ENCODE data around the gene MYO5B. TPM values are rescaled to one million over a fixed set of nuclear protein-coding genes. Genes with fewer than 3 reads are reported as not detected.

MYO5B gene
- total RNA-seq, 1 experiment from 2014 or later: 0.97 TPM

- H3K4me1 ChIP-seq (ENCODE audit: low read length): no peaks in the 10 kb centered on the region
- no peak overlapping the region for H2AFZ ChIP-seq (ENCODE audit: low read length)
- no peaks in the 10 kb centered on the region for H4K20me1 ChIP-seq (ENCODE audit: insufficient read depth, low read depth, low read length)
- H3K36me3 ChIP-seq (ENCODE audit: insufficient read depth, low read length): no peaks in the 10 kb centered on the region
- H3K4me2 ChIP-seq (ENCODE audit: low read depth, low read length, poor library complexity, severe bottlenecking): no peak overlapping the region
- DNase-seq: no peak
- no peak overlapping the region for H3K9ac ChIP-seq (ENCODE audit: low read length)
- H3K27ac ChIP-seq (ENCODE audit: low read length): no peak overlapping the region
- no peak overlapping the region for H3K4me3 ChIP-seq (ENCODE audit: low read length)
- H3K27me3 ChIP-seq (ENCODE audit: low read length): no peaks in the 10 kb centered on the region
- H3K9me2 ChIP-seq (replicated peaks; ENCODE audit: insufficient read depth, low read length): no peaks in the 10 kb centered on the region
- H3K9me3 ChIP-seq (ENCODE audit: low read length): no peaks in the 10 kb centered on the region
- no peaks in the 10 kb centered on the region for H3K79me2 ChIP-seq (ENCODE audit: low read length)
Observed at GRCh38 chr18:49926106-49926745, 268.7 kb downstream of the MYO5B start.

- Histone ChIP-seq H3K36me3 (ENCODE audit: insufficient read depth, low read length) (no peaks in the 10 kb centered on the region), H2AFZ (ENCODE audit: low read length) (no peak overlapping the region), H3K9ac (ENCODE audit: low read length) (no peak overlapping the region), H3K4me2 (ENCODE audit: low read depth, low read length, poor library complexity, severe bottlenecking) (no peak overlapping the region), H3K9me2 (replicated peaks; ENCODE audit: insufficient read depth, low read length) (no peaks in the 10 kb centered on the region), H3K27me3 (ENCODE audit: low read length) (no peaks in the 10 kb centered on the region), H4K20me1 (ENCODE audit: insufficient read depth, low read depth, low read length) (no peaks in the 10 kb centered on the region), H3K27ac (ENCODE audit: low read length) (no peak overlapping the region), H3K4me3 (ENCODE audit: low read length) (no peak overlapping the region), H3K9me3 (ENCODE audit: low read length) (no peaks in the 10 kb centered on the region), H3K79me2 (ENCODE audit: low read length) (no peaks in the 10 kb centered on the region), H3K4me1 (ENCODE audit: low read length) (peaks cover 3% of the 10 kb centered on the region; the same call in 1 of the 2 replicates)
- no peak for DNase-seq
Observed at GRCh38 chr18:49924293-49924983, 270.5 kb downstream of the MYO5B start.

GRCh38 chr18:49922228-49922627 lies 272.7 kb downstream of the MYO5B start:
- Histone ChIP-seq H3K9me3 (ENCODE audit: low read length) (no peaks in the 10 kb centered on the region), H3K27me3 (ENCODE audit: low read length) (no peaks in the 10 kb centered on the region), H3K9ac (ENCODE audit: low read length) (no peak overlapping the region), H3K79me2 (ENCODE audit: low read length) (no peaks in the 10 kb centered on the region), H3K9me2 (replicated peaks; ENCODE audit: insufficient read depth, low read length) (no peaks in the 10 kb centered on the region), H4K20me1 (ENCODE audit: insufficient read depth, low read depth, low read length) (no peaks in the 10 kb centered on the region), H3K36me3 (ENCODE audit: insufficient read depth, low read length) (no peaks in the 10 kb centered on the region), H3K4me2 (ENCODE audit: low read depth, low read length, poor library complexity, severe bottlenecking) (no peak overlapping the region), H2AFZ (ENCODE audit: low read length) (no peak overlapping the region), H3K27ac (ENCODE audit: low read length) (no peak overlapping the region), H3K4me3 (ENCODE audit: low read length) (no peak overlapping the region), H3K4me1 (ENCODE audit: low read length) (peaks cover 3% of the 10 kb centered on the region; the same call in 1 of the 2 replicates)
- DNase-seq: no peak

- no peak overlapping the region for H3K27ac ChIP-seq (ENCODE audit: low read length)
Observed at GRCh38 chr18:49921318-49921985, 273.5 kb downstream of the MYO5B start.

GRCh38 chr18:49920731-49921130 lies 274.2 kb downstream of the MYO5B start:
- no peaks in the 10 kb centered on the region for H3K36me3 ChIP-seq (ENCODE audit: insufficient read depth, low read length)
- H3K27ac ChIP-seq (ENCODE audit: low read length): no peak overlapping the region
- H3K9ac ChIP-seq (ENCODE audit: low read length): no peak overlapping the region
- no peak overlapping the region for H3K4me3 ChIP-seq (ENCODE audit: low read length)
- H3K27me3 ChIP-seq (ENCODE audit: low read length): no peaks in the 10 kb centered on the region
- no peaks in the 10 kb centered on the region for H3K79me2 ChIP-seq (ENCODE audit: low read length)
- H3K4me2 ChIP-seq (ENCODE audit: low read depth, low read length, poor library complexity, severe bottlenecking): no peak overlapping the region
- peaks cover 3% of the 10 kb centered on the region; the same call in 1 of the 2 replicates for H3K4me1 ChIP-seq (ENCODE audit: low read length)
- H3K9me2 ChIP-seq (replicated peaks; ENCODE audit: insufficient read depth, low read length): no peaks in the 10 kb centered on the region
- H4K20me1 ChIP-seq (ENCODE audit: insufficient read depth, low read depth, low read length): no peaks in the 10 kb centered on the region
- no peaks in the 10 kb centered on the region for H3K9me3 ChIP-seq (ENCODE audit: low read length)
- no peak for DNase-seq
- no peak overlapping the region for H2AFZ ChIP-seq (ENCODE audit: low read length)

More at GRCh38 chr18:49921318-49921985, 273.5 kb downstream of the MYO5B start:
- Histone ChIP-seq H4K20me1 (ENCODE audit: insufficient read depth, low read depth, low read length) (no peaks in the 10 kb centered on the region), H3K9me3 (ENCODE audit: low read length) (no peaks in the 10 kb centered on the region), H3K4me3 (ENCODE audit: low read length) (no peak overlapping the region), H3K4me1 (ENCODE audit: low read length) (peaks cover 3% of the 10 kb centered on the region; the same call in 1 of the 2 replicates), H3K9ac (ENCODE audit: low read length) (no peak overlapping the region), H3K4me2 (ENCODE audit: low read depth, low read length, poor library complexity, severe bottlenecking) (no peak overlapping the region), H3K27me3 (ENCODE audit: low read length) (no peaks in the 10 kb centered on the region), H2AFZ (ENCODE audit: low read length) (no peak overlapping the region), H3K36me3 (ENCODE audit: insufficient read depth, low read length) (no peaks in the 10 kb centered on the region), H3K79me2 (ENCODE audit: low read length) (no peaks in the 10 kb centered on the region), H3K9me2 (replicated peaks; ENCODE audit: insufficient read depth, low read length) (no peaks in the 10 kb centered on the region)
- no peak for DNase-seq

GRCh38 chr18:49917742-49918141 lies 277.2 kb downstream of the MYO5B start:
- H3K27me3 ChIP-seq (ENCODE audit: low read length): no peaks in the 10 kb centered on the region
- H3K4me3 ChIP-seq (ENCODE audit: low read length): no peak overlapping the region
- H3K4me2 ChIP-seq (ENCODE audit: low read depth, low read length, poor library complexity, severe bottlenecking): no peak overlapping the region
- no peak overlapping the region for H3K27ac ChIP-seq (ENCODE audit: low read length)
- H4K20me1 ChIP-seq (ENCODE audit: insufficient read depth, low read depth, low read length): no peaks in the 10 kb centered on the region
- H3K79me2 ChIP-seq (ENCODE audit: low read length): no peaks in the 10 kb centered on the region
- no peak for DNase-seq
- no peaks in the 10 kb centered on the region for H3K9me3 ChIP-seq (ENCODE audit: low read length)
- no peak overlapping the region for H2AFZ ChIP-seq (ENCODE audit: low read length)
- no peaks in the 10 kb centered on the region for H3K36me3 ChIP-seq (ENCODE audit: insufficient read depth, low read length)
- no peak overlapping the region for H3K9ac ChIP-seq (ENCODE audit: low read length)
- peaks cover 3% of the 10 kb centered on the region; the same call in 1 of the 2 replicates for H3K4me1 ChIP-seq (ENCODE audit: low read length)
- no peaks in the 10 kb centered on the region for H3K9me2 ChIP-seq (replicated peaks; ENCODE audit: insufficient read depth, low read length)

GRCh38 chr18:49915352-49915751 lies 279.6 kb downstream of the MYO5B start:
- H3K79me2 ChIP-seq (ENCODE audit: low read length): no peaks in the 10 kb centered on the region
- no peaks in the 10 kb centered on the region for H3K4me1 ChIP-seq (ENCODE audit: low read length)
- H3K9me3 ChIP-seq (ENCODE audit: low read length): no peaks in the 10 kb centered on the region
- no peak overlapping the region for H3K4me3 ChIP-seq (ENCODE audit: low read length)
- H4K20me1 ChIP-seq (ENCODE audit: insufficient read depth, low read depth, low read length): no peaks in the 10 kb centered on the region
- no peak for DNase-seq
- H2AFZ ChIP-seq (ENCODE audit: low read length): no peak overlapping the region
- no peaks in the 10 kb centered on the region for H3K9me2 ChIP-seq (replicated peaks; ENCODE audit: insufficient read depth, low read length)
- no peaks in the 10 kb centered on the region for H3K27me3 ChIP-seq (ENCODE audit: low read length)
- H3K4me2 ChIP-seq (ENCODE audit: low read depth, low read length, poor library complexity, severe bottlenecking): no peak overlapping the region
- H3K9ac ChIP-seq (ENCODE audit: low read length): no peak overlapping the region
- no peak overlapping the region for H3K27ac ChIP-seq (ENCODE audit: low read length)
- no peaks in the 10 kb centered on the region for H3K36me3 ChIP-seq (ENCODE audit: insufficient read depth, low read length)

- H3K27me3 ChIP-seq (ENCODE audit: low read length): no peaks in the 10 kb centered on the region
- H3K27ac ChIP-seq (ENCODE audit: low read length): no peak overlapping the region
- H4K20me1 ChIP-seq (ENCODE audit: insufficient read depth, low read depth, low read length): no peaks in the 10 kb centered on the region
- DNase-seq: no peak
- H3K4me2 ChIP-seq (ENCODE audit: low read depth, low read length, poor library complexity, severe bottlenecking): no peak overlapping the region
- no peaks in the 10 kb centered on the region for H3K79me2 ChIP-seq (ENCODE audit: low read length)
- no peak overlapping the region for H3K4me3 ChIP-seq (ENCODE audit: low read length)
- no peak overlapping the region for H2AFZ ChIP-seq (ENCODE audit: low read length)
- H3K4me1 ChIP-seq (ENCODE audit: low read length): no peaks in the 10 kb centered on the region
- no peaks in the 10 kb centered on the region for H3K9me3 ChIP-seq (ENCODE audit: low read length)
- no peaks in the 10 kb centered on the region for H3K36me3 ChIP-seq (ENCODE audit: insufficient read depth, low read length)
- no peak overlapping the region for H3K9ac ChIP-seq (ENCODE audit: low read length)
- H3K9me2 ChIP-seq (replicated peaks; ENCODE audit: insufficient read depth, low read length): no peaks in the 10 kb centered on the region
Observed at GRCh38 chr18:49913221-49913620, 281.7 kb downstream of the MYO5B start.
